Breast epithelium (tissue), 3 donors: ENCODE measurements around the gene XPO6.

ENCODE experiments used
- POLR2A ChIP-seq: fragments of 450-650 bp; IDR thresholded peaks from one replicate; pipeline ENCODE4 v1.6.1; 2016; ENCODE audit warnings: antibody characterized with exemption, mild to moderate bottlenecking, moderate library complexity
- POLR2AphosphoS5 ChIP-seq, 3 donors: sonication (generic); formaldehyde crosslinking; IDR thresholded peaks; one replicate each; pipeline ENCODE4 v1.6.1; 2017; ENCODE audit warnings: antibody characterized with exemption in 3 of 3
- TF ChIP-seq, protein P1 (sequence below), 3 donors: fragments of 450-650 bp; IDR thresholded peaks; one replicate each; pipeline ENCODE4 v1.5.1; 2016 to 2017; ENCODE audit warnings: antibody characterized with exemption in 3 of 3, mild to moderate bottlenecking in 3 of 3, moderate library complexity in 3 of 3

GRCh38 chr16:28089992-28090365 is 121.8 kb downstream of the XPO6 start:
- TF ChIP-seq, protein P1, sequence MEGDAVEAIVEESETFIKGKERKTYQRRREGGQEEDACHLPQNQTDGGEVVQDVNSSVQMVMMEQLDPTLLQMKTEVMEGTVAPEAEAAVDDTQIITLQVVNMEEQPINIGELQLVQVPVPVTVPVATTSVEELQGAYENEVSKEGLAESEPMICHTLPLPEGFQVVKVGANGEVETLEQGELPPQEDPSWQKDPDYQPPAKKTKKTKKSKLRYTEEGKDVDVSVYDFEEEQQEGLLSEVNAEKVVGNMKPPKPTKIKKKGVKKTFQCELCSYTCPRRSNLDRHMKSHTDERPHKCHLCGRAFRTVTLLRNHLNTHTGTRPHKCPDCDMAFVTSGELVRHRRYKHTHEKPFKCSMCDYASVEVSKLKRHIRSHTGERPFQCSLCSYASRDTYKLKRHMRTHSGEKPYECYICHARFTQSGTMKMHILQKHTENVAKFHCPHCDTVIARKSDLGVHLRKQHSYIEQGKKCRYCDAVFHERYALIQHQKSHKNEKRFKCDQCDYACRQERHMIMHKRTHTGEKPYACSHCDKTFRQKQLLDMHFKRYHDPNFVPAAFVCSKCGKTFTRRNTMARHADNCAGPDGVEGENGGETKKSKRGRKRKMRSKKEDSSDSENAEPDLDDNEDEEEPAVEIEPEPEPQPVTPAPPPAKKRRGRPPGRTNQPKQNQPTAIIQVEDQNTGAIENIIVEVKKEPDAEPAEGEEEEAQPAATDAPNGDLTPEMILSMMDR (IDR thresholded peaks at IDR 0.05) = no peak
- no peak for TF ChIP-seq POLR2AphosphoS5 (IDR thresholded peaks at IDR 0.05)
- no peak for TF ChIP-seq POLR2A
